ENCODE measurements around the gene PPP1R3A. TPM values are rescaled to one million over a fixed set of nuclear protein-coding genes. Genes with fewer than 3 reads are reported as not detected.

The PPP1R3A gene
- total RNA-seq, 1 experiment from 2014 or later, result not detected

DNA sequence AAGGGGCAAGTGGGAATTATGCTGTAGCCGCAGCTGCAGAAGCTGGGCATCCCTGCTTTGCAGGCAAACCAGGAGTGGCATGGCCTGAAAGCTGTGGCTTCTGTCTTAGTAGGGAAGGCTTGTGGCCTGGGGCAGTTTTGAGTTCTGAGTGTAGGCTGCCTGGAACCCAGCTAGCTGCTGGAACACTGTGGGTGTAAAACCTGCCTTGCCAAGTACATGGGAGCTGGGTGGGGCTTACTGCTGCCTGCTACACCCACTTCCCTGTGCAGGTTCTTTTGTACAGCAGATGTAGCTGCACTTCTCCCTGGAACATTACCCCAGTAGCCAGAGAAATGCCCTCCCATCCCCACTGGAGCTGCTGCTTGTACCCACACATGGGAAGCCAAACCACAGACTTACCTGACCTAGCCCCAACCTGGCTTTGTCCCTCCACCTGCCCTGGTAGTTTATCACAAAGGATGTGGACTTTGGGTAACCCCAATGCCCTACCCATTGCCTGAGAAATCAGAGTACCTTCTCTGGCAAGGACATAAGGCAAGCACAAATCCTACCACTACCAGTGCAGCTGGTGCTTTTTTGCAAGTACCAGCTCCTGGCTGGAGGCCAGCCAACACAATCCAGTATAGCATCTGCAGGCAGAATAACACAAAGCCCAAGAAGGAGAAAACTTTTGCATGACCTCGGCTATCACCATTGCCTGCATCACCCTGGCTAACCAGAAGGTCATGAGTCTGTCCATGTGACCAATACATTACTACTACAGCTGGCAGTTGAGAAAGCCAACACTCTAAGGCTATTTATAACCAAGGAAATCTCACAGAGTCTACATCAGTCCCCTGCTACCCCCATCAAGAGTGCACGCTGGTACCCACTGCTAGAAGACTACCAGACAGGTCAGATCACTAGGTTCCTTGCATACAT is 26.5 kb upstream of the PPP1R3A start:
- Histone ChIP-seq H3K18ac (ENCODE audit: insufficient read length, low read depth, low read length) (no peak overlapping the region), H4K8ac (replicated peaks; ENCODE audit: insufficient read length, low read depth, low read length) (no peak overlapping the region), H4K20me1 (ENCODE audit: control insufficient read depth, insufficient read depth, insufficient read length) (no peaks in the 10 kb centered on the region), H3K14ac (ENCODE audit: insufficient read depth, low read length) (no peak overlapping the region), H4K91ac (ENCODE audit: insufficient read length, low read depth, low read length) (no peak overlapping the region), H2BK20ac (ENCODE audit: low read depth, low read length, poor library complexity, severe bottlenecking) (no peak overlapping the region), H3K4ac (ENCODE audit: low read depth, low read length) (no peak overlapping the region), H2BK15ac (ENCODE audit: low read depth, low read length) (no peak overlapping the region), H2BK12ac (ENCODE audit: insufficient read length, low read depth, low read length) (no peak overlapping the region), H2AFZ (ENCODE audit: low read length) (no peak overlapping the region), H3T11ph (ENCODE audit: low read length) (no peak overlapping the region), H3K79me1 (ENCODE audit: insufficient read depth, low read depth, low read length, poor library complexity, severe bottlenecking) (no peaks in the 10 kb centered on the region), H3K56ac (ENCODE audit: insufficient read length, low read depth, low read length) (no peak overlapping the region), H2BK120ac (ENCODE audit: low read depth, low read length, poor library complexity, severe bottlenecking) (no peak overlapping the region), H3K9ac (ENCODE audit: extremely low read depth, insufficient read length, low read length) (no peak overlapping the region), H3K4me1 (ENCODE audit: insufficient read depth, low read length) (no peaks in the 10 kb centered on the region), H3K23ac (ENCODE audit: insufficient read length, low read depth, low read length) (no peak overlapping the region), H3K9me3 (ENCODE audit: control insufficient read depth, low read depth, low read length) (no peaks in the 10 kb centered on the region), H3K4me2 (ENCODE audit: insufficient read depth, insufficient read length, low read length) (no peak overlapping the region), H2BK5ac (ENCODE audit: insufficient read length, low read length) (no peak overlapping the region), H2AK5ac (ENCODE audit: insufficient read length, low read length) (no peak overlapping the region), H3K23me2 (ENCODE audit: insufficient read length, low read depth, low read length, poor library complexity, severe bottlenecking) (no peaks in the 10 kb centered on the region), H3K27ac (ENCODE audit: insufficient read length, low read depth, low read length) (no peak overlapping the region), H3K79me2 (ENCODE audit: insufficient read depth, low read length) (no peaks in the 10 kb centered on the region), H4K5ac (ENCODE audit: insufficient read length, low read depth, low read length) (no peak overlapping the region), H3K27me3 (ENCODE audit: insufficient read depth, low read length) (no peaks in the 10 kb centered on the region)
- DNase-seq, result no peak
- Mint-ChIP-seq H3K9me3 (no peaks in the 10 kb centered on the region; a peak in 1 of 5 replicates), H3K36me3 (ENCODE audit: insufficient read depth in 1 of 3, low read depth in 3 of 3) (no peaks in the 10 kb centered on the region), H3K4me1 (no peaks in the 10 kb centered on the region), H3K27me3 (ENCODE audit: low read depth) (no peaks in the 10 kb centered on the region; the same call in none of the 2 replicates), H3K4me3 (no peak overlapping the region), H3K27ac (no peak overlapping the region)
- TF ChIP-seq, protein P1, sequence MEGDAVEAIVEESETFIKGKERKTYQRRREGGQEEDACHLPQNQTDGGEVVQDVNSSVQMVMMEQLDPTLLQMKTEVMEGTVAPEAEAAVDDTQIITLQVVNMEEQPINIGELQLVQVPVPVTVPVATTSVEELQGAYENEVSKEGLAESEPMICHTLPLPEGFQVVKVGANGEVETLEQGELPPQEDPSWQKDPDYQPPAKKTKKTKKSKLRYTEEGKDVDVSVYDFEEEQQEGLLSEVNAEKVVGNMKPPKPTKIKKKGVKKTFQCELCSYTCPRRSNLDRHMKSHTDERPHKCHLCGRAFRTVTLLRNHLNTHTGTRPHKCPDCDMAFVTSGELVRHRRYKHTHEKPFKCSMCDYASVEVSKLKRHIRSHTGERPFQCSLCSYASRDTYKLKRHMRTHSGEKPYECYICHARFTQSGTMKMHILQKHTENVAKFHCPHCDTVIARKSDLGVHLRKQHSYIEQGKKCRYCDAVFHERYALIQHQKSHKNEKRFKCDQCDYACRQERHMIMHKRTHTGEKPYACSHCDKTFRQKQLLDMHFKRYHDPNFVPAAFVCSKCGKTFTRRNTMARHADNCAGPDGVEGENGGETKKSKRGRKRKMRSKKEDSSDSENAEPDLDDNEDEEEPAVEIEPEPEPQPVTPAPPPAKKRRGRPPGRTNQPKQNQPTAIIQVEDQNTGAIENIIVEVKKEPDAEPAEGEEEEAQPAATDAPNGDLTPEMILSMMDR (conservative IDR thresholded peaks at IDR 0.05), result no peak
- WGBS (ENCODE audit: extremely low coverage, insufficient read length, low lambda C conversion rate), result no CpG with 5 or more reads among the region's 3 CpGs

Data from H9 (cell line).